SJCRH30 (cell line): ENCODE data around the gene COL5A2. TPM values are rescaled to one million over a fixed set of nuclear protein-coding genes. Genes with fewer than 3 reads are reported as not detected.

Experiments
- DNase-seq, 2 experiments: peaks; one replicate each; pipeline ENCODE4 v3.0.0-alpha.2; 2015 to 2020
- H3K27ac ChIP-seq: fragments of 250-450 bp; sonication (Bioruptor Pico); 2 replicates; pipeline ENCODE4 v1.5.1; 2020; ENCODE audit warnings: mild to moderate bottlenecking, moderate library complexity
- H3K27me3 ChIP-seq: fragments of 250-450 bp; sonication (Bioruptor Pico); 2 replicates; pipeline ENCODE4 v1.5.1; 2020; ENCODE audit warnings: mild to moderate bottlenecking, moderate library complexity
- H3K36me3 ChIP-seq: fragments of 250-450 bp; sonication (Bioruptor Pico); 2 replicates; pipeline ENCODE4 v1.5.1; 2020; ENCODE audit warnings: mild to moderate bottlenecking, moderate library complexity
- H3K4me1 ChIP-seq: fragments of 250-450 bp; sonication (Bioruptor Pico); 2 replicates; pipeline ENCODE4 v1.5.1; 2020; ENCODE audit warnings: mild to moderate bottlenecking, moderate library complexity
- H3K4me3 ChIP-seq: fragments of 250-450 bp; sonication (Bioruptor Pico); 2 replicates; pipeline ENCODE4 v1.5.1; 2020; ENCODE audit warnings: mild to moderate bottlenecking, moderate library complexity
- H3K9me3 ChIP-seq: fragments of 250-450 bp; sonication (Bioruptor Pico); replicated peaks from 2 replicates; pipeline ENCODE4 v1.5.1; 2020; ENCODE audit warnings: mild to moderate bottlenecking, moderate library complexity
- total RNA-seq: library from RNA; depleted of rRNA; stranded (reverse); fragments of >200 nt; shearing (Covaris generic); gene quantifications from 2 replicates; pipeline ENCODE4 v1.2.3, GENCODE V29; 2014; rRNA removed

The COL5A2 gene
- 215 and 218 TPM in 2 replicates for total RNA-seq

DNA sequence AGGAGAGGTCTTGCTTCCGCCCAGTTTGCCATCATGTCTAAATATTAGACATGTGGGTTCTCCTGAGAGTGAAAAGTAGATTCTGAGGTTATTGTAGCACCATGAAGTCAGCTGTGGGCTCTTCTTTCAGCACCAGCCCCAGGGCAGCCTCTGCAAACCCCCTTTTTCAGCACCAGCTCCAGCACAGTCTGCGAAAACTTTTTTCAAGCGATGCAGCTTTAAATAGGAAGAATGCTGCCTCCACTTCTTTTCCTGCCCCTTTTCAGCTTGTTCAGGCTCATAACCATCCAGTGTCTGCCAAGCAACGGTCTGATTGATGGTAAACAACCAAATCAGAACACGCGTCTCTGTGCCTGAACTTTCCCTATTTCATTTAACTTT is at the start of gene COL5A2:
COL5A2 (minus strand) TSS at position 192 of the 381 bp plus-strand sequence; CDS start at position 35, 157 bp downstream.
- H3K4me1 ChIP-seq = peaks cover 24% of the 10 kb centered on the region
- no peaks in the 10 kb centered on the region for H3K36me3 ChIP-seq
- peak; percentile 91 to 96 for DNase-seq
- peak within 1 kb of the TSS; percentile 66 for H3K4me3 ChIP-seq
- H3K27me3 ChIP-seq = no peaks in the 10 kb centered on the region
- H3K27ac ChIP-seq = peak within 1 kb of the TSS; percentile 71
- no peaks in the 10 kb centered on the region for H3K9me3 ChIP-seq

DNA sequence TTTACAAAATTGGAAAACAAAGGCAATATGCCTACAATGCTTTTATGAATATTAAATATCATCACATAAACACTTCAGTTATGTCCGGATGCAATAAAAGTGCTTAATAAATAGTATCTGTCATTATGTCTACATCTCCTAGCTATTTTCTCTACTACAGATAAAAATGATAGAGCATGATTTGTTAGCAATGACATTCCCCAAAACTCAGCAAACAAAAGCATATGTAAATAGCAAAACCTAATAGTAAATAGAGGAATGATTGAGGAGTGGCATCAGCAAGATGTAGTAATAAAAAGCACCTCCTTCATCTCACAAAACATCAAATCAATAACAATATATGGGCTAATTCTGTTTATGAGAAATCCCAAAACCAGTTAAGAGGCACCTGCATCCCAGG is 46.5 kb upstream of the COL5A2 start:
- H3K27me3 ChIP-seq = no peaks in the 10 kb centered on the region
- no peaks in the 10 kb centered on the region for H3K36me3 ChIP-seq
- peaks cover 18% of the 10 kb centered on the region for H3K4me1 ChIP-seq
- no peaks in the 10 kb centered on the region for H3K9me3 ChIP-seq
- H3K4me3 ChIP-seq = no peak overlapping the region
- H3K27ac ChIP-seq = no peak overlapping the region
- no peak for DNase-seq

DNA sequence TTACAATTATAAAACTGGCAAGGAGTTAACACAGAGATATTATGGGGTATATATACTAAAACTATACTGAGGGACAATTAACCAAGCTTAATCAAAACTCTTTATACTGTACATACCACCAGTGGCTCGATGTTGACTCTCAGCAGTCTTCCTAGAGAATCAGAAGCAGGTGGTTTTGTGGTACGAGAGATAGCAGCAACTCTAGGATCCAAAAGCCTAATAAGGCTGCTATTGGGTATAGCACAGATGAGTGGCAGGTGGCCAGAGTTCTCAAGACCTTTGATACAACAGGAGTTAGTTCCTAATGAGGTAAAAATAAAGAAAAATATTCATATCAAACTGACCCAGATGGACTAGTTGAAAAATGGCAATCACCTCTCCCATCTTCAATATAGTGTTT is 45.5 kb upstream of the COL5A2 start:
- H3K27me3 ChIP-seq = no peaks in the 10 kb centered on the region
- H3K27ac ChIP-seq = no peak overlapping the region
- H3K9me3 ChIP-seq = no peaks in the 10 kb centered on the region
- H3K4me1 ChIP-seq = peaks cover 18% of the 10 kb centered on the region
- DNase-seq = no peak
- H3K4me3 ChIP-seq = no peak overlapping the region
- no peaks in the 10 kb centered on the region for H3K36me3 ChIP-seq

DNA sequence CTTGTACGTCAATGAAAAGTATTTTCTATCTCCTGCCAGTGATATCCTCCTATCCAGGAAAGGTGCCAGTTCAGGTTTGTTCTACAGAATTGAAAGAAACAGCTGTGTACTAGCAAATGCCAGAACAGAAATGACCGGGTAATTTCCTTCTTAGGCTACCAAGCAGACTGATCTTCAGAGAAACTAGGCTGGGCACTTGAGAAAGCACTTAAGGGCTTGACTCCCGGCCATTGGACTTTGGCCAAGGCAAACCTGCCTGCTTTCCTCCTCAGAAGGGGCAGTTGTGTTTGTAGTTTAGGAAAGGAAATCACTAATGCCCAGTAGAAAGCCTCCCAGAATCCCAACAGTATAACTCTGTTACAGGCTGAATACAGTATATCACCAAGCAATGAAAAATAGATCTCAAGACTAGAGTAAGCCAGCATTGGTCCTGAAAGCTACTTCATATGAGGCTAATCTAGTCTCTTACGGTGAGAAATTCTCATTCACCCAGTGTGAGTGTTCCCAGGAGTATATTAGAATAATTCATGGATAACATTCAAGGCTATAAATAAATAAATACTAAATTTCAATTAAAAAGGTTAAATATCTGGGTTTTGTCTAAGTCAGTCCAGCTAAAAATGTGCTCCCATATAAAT is 43.0 kb upstream of the COL5A2 start:
- peaks cover 24% of the 10 kb centered on the region for H3K4me1 ChIP-seq
- no peaks in the 10 kb centered on the region for H3K27me3 ChIP-seq
- DNase-seq = peak; percentile 60 to 87
- H3K4me3 ChIP-seq = no peak overlapping the region
- no peaks in the 10 kb centered on the region for H3K9me3 ChIP-seq
- H3K27ac ChIP-seq = peak overlapping the region; percentile 23; the same call in 1 of the 2 replicates
- H3K36me3 ChIP-seq = no peaks in the 10 kb centered on the region

DNA sequence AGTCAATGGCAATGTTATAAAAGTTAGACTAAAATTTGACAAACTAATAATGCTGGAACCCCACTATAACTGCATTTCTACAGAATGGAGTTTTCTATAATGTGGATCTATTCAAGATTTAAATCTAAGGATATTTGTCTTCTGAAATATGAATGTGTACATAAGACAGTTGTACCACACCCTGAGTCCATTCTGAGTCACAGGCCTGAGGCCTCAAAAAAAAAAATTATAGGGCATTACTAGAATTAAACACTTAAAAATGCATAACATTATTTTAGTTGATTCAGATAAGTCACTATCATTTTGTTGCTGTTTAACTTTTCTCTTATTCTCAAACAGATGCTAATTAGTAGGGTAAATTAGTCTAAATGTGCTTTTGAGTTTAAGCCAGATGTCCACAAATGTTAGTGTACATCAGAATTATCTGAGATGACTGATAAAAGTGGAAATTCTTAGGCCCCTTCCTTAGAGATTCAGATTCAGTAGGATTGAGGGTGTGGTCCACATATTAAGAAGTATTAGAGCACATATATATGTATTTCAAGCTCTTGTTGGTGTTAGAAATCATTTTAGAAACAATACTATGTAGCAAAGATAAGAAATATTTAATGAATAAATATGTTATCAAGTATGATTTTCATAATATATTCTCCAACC is 42.4 kb upstream of the COL5A2 start:
- DNase-seq = peak in 1 of 2 experiments; percentile 41

DNA sequence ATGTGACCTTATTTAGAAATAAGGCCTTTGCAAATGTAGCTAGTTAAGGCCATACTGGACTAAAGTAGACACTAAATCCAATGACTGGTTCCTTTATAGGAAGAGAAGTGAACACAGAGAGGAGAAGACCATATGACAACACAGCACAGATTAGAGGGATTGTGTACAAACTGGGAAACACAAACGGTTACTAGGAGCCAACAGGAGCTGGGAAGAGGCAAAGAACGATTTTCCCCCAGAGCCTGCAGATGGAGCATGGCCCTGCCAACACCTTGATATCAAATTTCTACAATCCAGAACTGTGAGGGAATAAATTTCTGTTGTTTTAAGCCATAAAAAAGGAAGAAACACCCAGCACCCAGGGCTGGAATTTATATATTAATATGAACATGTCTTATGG is 38.7 kb upstream of the COL5A2 start:
- no peak overlapping the region for H3K4me3 ChIP-seq
- H3K27ac ChIP-seq = peak overlapping the region; percentile 57; the same call in 1 of the 2 replicates
- H3K36me3 ChIP-seq = no peaks in the 10 kb centered on the region
- H3K27me3 ChIP-seq = no peaks in the 10 kb centered on the region
- DNase-seq = no peak
- peaks cover 38% of the 10 kb centered on the region for H3K4me1 ChIP-seq
- no peaks in the 10 kb centered on the region for H3K9me3 ChIP-seq

More for the DNA sequence above, 42.4 kb upstream of the COL5A2 start:
- no peaks in the 10 kb centered on the region for H3K36me3 ChIP-seq
- H3K27me3 ChIP-seq = no peaks in the 10 kb centered on the region
- H3K4me1 ChIP-seq = peaks cover 31% of the 10 kb centered on the region
- no peaks in the 10 kb centered on the region for H3K9me3 ChIP-seq
- no peak overlapping the region for H3K4me3 ChIP-seq
- peak overlapping the region; percentile 23; the same call in 1 of the 2 replicates for H3K27ac ChIP-seq

DNA sequence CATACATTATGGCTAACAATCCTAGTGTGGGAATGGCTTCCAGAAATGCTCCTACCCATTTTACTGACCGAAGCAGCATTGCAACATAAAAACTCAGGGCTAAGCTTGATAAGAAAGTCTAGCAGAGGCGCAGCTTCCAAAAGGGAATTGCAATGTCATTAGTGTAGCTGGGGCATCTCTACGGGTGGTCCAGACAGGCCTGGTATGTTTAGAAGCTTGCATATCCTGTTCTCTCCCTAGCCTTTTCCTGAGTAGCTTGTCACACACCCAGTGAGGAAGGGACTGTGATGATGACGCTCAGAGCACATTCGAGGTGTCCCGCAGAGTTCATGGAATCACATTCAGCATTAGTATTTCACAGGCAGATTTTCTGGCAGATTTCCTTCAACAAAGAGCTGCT is 38.0 kb upstream of the COL5A2 start:
- Histone ChIP-seq H3K9me3 (no peaks in the 10 kb centered on the region), H3K27me3 (no peaks in the 10 kb centered on the region), H3K4me3 (peak overlapping the region; percentile 34), H3K36me3 (no peaks in the 10 kb centered on the region), H3K4me1 (peaks cover 36% of the 10 kb centered on the region), H3K27ac (peak overlapping the region; percentile 57)
- peak; percentile 86 to 91 for DNase-seq

DNA sequence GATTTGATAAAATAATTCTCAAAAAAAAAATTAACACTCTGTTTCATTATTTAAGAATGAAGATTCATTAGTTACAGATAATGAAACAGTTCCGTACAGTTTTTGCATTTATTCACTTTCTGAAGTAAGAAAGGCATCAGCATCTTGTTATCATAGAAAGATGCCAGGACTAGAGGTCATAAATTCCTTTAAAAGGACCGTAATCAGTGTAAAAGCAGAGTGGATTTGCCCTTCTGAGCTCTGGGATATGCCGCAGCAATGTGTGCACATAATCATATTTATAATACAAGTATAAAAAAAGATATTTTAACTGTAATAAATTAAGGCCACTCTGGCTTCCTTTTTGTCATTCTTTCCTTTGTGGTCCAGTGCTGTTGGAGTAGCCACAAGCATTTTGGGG is 37.5 kb upstream of the COL5A2 start:
- peak overlapping the region; percentile 57 for H3K27ac ChIP-seq
- no peaks in the 10 kb centered on the region for H3K9me3 ChIP-seq
- H3K4me1 ChIP-seq = peaks cover 31% of the 10 kb centered on the region
- H3K27me3 ChIP-seq = no peaks in the 10 kb centered on the region
- peak overlapping the region; percentile 34 for H3K4me3 ChIP-seq
- DNase-seq = no peak
- H3K36me3 ChIP-seq = no peaks in the 10 kb centered on the region

DNA sequence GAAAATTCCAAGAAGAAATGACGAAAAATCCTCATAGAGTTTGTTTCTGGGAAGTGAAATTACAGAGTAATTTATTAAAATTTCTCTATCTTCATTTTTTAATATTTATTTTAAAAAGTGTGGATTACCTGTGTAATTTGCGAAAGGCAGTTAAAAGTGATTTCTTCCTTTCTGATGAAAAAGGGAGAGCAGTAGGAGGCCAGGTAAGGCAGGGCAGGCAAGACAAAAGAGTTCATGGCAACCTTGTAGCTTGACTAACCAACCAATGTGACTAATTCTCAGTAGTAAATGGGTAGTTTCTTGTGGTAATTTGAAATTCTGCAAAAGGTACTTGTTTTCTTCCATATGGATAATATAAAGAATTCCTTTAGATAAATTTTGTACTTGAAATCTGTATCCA is 34.9 kb upstream of the COL5A2 start:
- no peak overlapping the region for H3K27ac ChIP-seq
- no peak for DNase-seq
- H3K27me3 ChIP-seq = no peaks in the 10 kb centered on the region
- H3K9me3 ChIP-seq = no peaks in the 10 kb centered on the region
- no peak overlapping the region for H3K4me3 ChIP-seq
- peaks cover 42% of the 10 kb centered on the region for H3K4me1 ChIP-seq
- no peaks in the 10 kb centered on the region for H3K36me3 ChIP-seq

DNA sequence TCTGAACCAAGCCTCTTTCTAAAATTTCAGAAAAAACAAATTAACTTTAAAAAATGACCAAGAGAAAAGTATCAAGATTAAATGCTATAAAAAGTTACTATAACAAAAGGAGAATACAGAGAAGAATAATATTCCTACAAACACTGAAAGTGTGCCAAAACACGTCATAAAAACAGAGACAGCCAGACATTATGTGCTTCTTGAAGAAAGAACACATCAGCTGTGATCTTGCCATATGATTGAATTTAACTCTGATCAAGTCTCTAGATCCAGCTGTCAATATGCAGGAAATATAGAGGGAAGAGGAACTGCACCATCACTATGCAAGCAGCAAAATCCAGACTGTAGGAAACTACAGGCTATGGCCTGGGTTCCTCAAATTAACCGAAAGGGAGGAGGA is 33.7 kb upstream of the COL5A2 start:
- DNase-seq = no peak
- no peak overlapping the region for H3K4me3 ChIP-seq
- H3K9me3 ChIP-seq = no peaks in the 10 kb centered on the region
- H3K36me3 ChIP-seq = no peaks in the 10 kb centered on the region
- peaks cover 52% of the 10 kb centered on the region for H3K4me1 ChIP-seq
- no peaks in the 10 kb centered on the region for H3K27me3 ChIP-seq
- no peak overlapping the region for H3K27ac ChIP-seq

DNA sequence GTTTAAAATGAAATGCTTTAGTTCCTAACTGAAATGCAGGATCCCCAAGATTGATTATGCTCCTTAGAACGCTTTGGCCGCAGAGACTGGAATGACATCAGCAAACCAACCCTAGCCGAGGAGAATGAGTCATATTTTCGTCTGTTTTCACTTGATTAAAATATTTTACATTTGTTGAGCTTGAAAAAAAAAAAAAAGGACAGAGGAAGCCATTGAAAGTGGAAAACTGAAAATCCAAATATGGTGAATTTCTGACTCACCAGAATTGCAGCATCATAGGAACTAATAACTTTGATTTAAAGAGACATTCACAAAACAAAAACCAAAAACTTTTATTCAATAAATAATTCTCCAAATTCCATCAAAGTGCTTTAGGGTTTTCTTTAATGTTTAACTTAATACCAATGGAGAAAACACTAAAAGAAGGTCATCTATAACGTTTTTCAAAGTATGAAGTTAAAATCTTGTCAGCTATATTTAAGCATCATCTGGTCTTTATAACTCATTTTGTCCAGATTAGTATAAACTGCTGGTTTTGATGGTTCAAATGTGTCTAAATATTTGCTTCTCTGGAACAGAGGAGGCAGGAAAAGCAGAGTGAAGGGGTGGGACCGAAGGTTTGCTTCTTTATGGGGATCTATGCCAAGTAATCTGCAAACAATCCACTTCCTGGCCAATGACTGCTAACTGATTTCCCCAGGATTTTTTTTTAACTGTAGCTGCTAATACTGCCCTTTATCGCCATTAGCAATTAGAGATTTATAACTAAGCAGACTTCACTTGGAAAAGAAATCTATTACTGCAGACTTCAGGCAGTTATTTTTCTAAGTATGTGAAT is 30.9 kb upstream of the COL5A2 start:
- H3K4me3 ChIP-seq = peak overlapping the region; percentile 45
- no peaks in the 10 kb centered on the region for H3K27me3 ChIP-seq
- H3K27ac ChIP-seq = peak overlapping the region; percentile 94
- H3K36me3 ChIP-seq = no peaks in the 10 kb centered on the region
- peak; percentile 83 to 94 for DNase-seq
- peaks cover 31% of the 10 kb centered on the region for H3K4me1 ChIP-seq
- no peaks in the 10 kb centered on the region for H3K9me3 ChIP-seq

DNA sequence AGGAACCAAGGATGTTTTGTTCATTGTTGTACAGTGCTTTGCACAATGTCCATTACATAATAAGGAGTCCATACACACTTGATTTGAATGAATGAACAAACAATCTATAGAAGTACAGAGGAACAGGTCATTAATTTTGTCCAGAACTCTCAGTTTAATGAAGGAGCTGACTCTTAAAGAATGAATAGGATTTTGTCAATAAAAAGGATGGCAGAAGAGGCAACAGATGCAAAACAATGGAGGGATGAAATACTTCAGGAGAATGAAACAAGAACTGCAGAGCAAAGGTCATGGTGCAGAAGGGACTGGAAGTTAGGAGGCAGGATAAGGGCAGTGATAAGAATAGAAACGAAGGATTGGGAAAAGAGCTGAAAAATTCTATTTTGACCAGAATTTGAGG is 28.7 kb upstream of the COL5A2 start:
- no peak overlapping the region for H3K4me3 ChIP-seq
- no peaks in the 10 kb centered on the region for H3K27me3 ChIP-seq
- H3K27ac ChIP-seq = no peak overlapping the region
- no peaks in the 10 kb centered on the region for H3K36me3 ChIP-seq
- DNase-seq = no peak
- peaks cover 36% of the 10 kb centered on the region for H3K4me1 ChIP-seq
- no peaks in the 10 kb centered on the region for H3K9me3 ChIP-seq

DNA sequence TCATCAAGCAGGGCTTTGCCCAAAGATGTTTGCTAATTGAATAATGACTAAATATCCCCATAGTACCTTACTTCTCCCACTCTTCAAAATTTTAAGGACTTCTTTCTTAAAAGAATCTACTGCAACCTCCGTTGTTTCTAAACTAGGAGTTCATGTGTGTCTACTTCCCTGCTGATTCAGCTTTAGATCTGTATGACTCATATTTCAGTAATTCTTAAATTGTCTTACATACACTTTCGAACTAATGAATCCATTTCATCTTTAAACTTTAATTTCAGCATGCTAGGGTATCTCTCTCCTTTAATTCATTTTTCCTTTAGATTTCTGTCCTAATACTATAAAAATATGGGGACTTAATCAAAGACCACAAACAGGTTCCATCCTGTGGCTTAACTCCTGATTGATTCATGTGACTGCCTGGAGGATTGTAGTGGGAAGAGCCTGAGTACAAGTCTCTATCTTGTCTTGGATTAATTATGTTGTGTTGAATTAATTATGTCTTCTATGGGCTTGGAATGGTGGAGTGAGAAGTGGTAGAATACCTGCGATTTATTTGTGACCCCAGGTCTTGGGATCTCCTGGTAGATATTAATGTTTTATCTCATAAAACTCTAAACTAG is 24.9 kb upstream of the COL5A2 start:
- Histone ChIP-seq H3K27ac (no peak overlapping the region), H3K27me3 (no peaks in the 10 kb centered on the region), H3K4me3 (no peak overlapping the region), H3K9me3 (no peaks in the 10 kb centered on the region), H3K4me1 (peaks cover 14% of the 10 kb centered on the region), H3K36me3 (no peaks in the 10 kb centered on the region)
- DNase-seq = no peak

DNA sequence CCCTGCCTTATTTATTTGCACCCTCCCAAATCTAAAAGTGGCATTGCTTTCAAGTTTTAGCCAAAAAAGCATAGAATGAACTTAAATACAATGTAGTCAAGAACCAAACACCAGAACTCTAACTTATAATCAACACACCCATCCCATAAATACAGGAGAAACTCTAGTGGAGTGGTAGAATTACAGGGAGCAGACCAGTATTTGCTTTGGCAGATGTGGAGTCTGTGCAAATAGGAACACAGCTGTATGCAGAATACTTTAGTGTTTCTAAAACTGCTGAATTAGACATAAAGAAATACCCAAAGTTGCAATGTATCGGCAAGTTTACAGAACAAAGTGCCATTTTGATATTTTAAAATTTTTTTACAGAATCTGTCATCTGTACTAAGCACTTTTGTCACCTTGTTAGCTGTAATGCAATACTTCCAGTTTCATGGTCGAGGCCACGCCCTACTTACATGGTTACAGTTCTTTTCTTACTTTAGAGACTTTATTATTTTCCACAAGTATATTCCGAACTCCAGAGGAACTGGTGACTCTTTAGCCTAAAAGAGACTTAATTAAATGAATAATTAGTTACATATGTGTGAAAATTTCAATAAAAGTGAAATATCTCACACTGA is 23.7 kb upstream of the COL5A2 start:
- H3K27me3 ChIP-seq = no peaks in the 10 kb centered on the region
- no peak for DNase-seq
- no peak overlapping the region for H3K27ac ChIP-seq
- no peak overlapping the region for H3K4me3 ChIP-seq
- H3K36me3 ChIP-seq = no peaks in the 10 kb centered on the region
- no peaks in the 10 kb centered on the region for H3K9me3 ChIP-seq
- peaks cover 5% of the 10 kb centered on the region for H3K4me1 ChIP-seq
